ENCODE results near the gene CHD5. TPM values are rescaled to one million over a fixed set of nuclear protein-coding genes. Genes with fewer than 3 reads are reported as not detected.

CHD5 gene
- polyA plus RNA-seq, 4 donors: 0.28 to 1.8 (median 0.67) TPM; not detected in 1

DNA sequence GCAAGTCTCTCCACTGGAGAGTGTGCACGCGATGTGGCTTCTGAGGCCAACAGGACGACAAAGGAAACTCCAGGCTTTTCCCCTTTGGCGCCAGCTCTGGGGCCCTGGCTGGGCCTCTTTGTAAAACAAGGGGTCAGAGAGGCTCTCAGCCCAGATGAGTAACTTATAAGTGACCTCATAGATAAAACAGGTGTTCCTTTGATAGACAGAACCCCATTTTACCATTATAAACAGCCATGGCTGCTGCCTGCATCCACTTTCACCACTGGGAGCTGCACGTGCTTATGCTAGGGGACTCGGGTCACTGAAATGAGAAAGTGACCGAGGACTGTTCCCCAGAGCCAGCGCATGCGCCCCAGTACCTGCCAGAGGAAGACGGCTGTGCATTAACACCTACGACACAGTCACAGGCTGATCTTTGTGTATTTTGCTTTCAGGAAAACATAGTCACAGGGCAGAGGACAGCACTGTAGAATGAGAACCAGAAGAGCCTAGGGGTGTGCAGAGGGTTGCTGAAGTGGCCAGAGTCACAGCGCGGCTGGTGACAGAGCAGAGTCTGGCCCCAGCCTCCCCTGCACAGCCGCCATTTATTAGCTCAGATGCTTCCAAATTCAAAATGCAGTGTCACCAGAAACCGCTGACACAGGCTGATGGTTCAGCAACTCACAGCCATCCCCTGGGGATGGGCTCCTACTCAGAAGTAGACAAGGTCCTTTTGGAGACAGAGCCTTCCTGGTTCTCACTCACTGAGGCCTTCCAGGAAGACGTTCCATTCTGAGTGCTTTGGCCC lies 38.4 kb upstream of the CHD5 start:
- Histone ChIP-seq H3K9me3 (ENCODE audit: control insufficient read depth in 2 of 2, insufficient read depth in 1 of 2, low read depth in 1 of 2, low read length in 1 of 2) (no peaks in the 10 kb centered on the region), H3K27ac (ENCODE audit: low read depth in 1 of 3, low read length in 2 of 3) (no peak overlapping the region), H3K4me3 (ENCODE audit: low read depth in 1 of 3, low read length in 3 of 3) (no peak overlapping the region), H3K27me3 (ENCODE audit: control insufficient read depth in 3 of 3, insufficient read depth in 3 of 3, low read length in 3 of 3) (no peaks in the 10 kb centered on the region), H3K4me1 (ENCODE audit: control insufficient read depth in 3 of 3, insufficient read depth in 2 of 3, low read depth in 1 of 3, low read length in 2 of 3) (peaks cover 0 to 29% (median 0%) of the 10 kb centered on the region in 3 donors), H3K36me3 (ENCODE audit: control insufficient read depth in 3 of 3, insufficient read depth in 2 of 3, low read depth in 1 of 3, low read length in 3 of 3) (peaks cover 0 to 61% (median 0%) of the 10 kb centered on the region in 3 donors)
- DNase-seq: peak in 1 of 2 donors; percentile 77
- 69 to 73% (median 71%) methylated on average over 16 of the region's 16 CpGs for WGBS, 3 donors
- FAIRE-seq: no peak

DNA sequence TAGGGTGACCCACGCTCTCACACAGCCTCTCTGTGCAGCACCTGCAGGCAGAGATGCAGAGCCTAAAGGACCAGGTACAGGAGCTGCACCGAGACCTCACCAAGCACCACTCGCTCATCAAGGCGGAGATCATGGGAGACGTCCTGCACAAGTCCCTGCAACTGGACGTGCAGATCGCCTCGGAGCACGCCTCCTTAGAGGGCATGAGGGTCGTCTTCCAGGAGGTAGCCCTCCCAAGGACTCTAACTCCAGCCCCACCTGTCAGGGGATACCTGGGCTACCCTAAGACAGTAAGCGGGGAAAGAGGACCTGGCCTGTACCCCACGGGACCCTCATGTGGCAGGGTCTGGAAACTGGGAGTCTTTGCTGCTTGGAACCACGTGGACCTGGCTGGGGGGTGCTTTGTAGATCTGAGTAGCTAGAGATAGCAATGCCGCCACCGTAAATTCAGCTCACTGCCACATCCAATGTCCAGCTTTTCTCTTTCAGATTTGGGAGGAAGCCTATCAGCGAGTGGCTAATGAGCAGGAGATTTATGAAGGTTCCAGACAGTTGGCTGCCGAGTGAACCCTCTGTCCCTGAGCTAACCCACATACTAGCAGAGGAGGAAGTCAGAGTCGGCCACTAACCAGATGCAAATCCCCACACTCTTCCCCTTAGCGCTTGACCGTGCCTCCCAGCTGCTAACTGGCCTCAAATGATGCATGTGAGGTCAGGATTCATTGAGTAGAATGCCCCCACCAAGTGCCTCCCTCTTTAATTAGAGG lies 32.3 kb upstream of the CHD5 start:
- H3K4me3 ChIP-seq (ENCODE audit: low read depth in 1 of 3, low read length in 3 of 3): no peak overlapping the region
- peaks cover 0 to 66% (median 0%) of the 10 kb centered on the region in 3 donors for H3K36me3 ChIP-seq (ENCODE audit: control insufficient read depth in 3 of 3, insufficient read depth in 2 of 3, low read depth in 1 of 3, low read length in 3 of 3)
- no peak for DNase-seq
- 76 to 84% (median 83%) methylated on average over 20 of the region's 20 CpGs for WGBS, 3 donors
- H3K27me3 ChIP-seq (ENCODE audit: control insufficient read depth in 3 of 3, insufficient read depth in 3 of 3, low read length in 3 of 3): no peaks in the 10 kb centered on the region
- no peaks in the 10 kb centered on the region for H3K9me3 ChIP-seq (ENCODE audit: control insufficient read depth in 2 of 2, insufficient read depth in 1 of 2, low read depth in 1 of 2, low read length in 1 of 2)
- H3K27ac ChIP-seq (ENCODE audit: low read depth in 1 of 3, low read length in 2 of 3): no peak overlapping the region
- peaks cover 0 to 3% (median 0%) of the 10 kb centered on the region in 3 donors for H3K4me1 ChIP-seq (ENCODE audit: control insufficient read depth in 3 of 3, insufficient read depth in 2 of 3, low read depth in 1 of 3, low read length in 2 of 3)
- no peak for FAIRE-seq

DNA sequence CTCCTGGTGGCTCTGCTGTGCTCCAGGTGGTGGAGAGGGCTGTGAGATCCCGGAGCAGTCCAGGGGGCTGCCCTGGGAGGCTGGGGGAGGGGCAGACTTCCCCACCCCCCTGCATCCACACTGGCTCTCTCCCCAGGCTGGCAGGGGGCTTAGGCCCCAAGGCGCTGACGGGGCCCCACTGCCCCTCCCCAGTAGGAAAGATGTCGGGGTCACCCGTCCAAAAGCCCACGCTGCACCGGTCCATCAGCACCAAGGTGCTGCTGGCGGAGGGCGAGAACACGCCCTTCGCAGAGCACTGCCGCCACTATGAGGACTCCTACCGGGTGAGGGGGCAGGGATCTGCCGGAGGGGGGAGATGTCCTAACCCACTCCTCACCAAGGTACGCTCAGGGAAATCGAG lies 31.6 kb upstream of the CHD5 start:
- Histone ChIP-seq H3K36me3 (ENCODE audit: control insufficient read depth in 3 of 3, insufficient read depth in 2 of 3, low read depth in 1 of 3, low read length in 3 of 3) (peaks cover 0 to 61% (median 0%) of the 10 kb centered on the region in 3 donors), H3K4me3 (ENCODE audit: low read depth in 1 of 3, low read length in 3 of 3) (no peak overlapping the region), H3K27me3 (ENCODE audit: control insufficient read depth in 3 of 3, insufficient read depth in 3 of 3, low read length in 3 of 3) (no peaks in the 10 kb centered on the region), H3K27ac (ENCODE audit: low read depth in 1 of 3, low read length in 2 of 3) (no peak overlapping the region), H3K9me3 (ENCODE audit: control insufficient read depth in 2 of 2, insufficient read depth in 1 of 2, low read depth in 1 of 2, low read length in 1 of 2) (no peaks in the 10 kb centered on the region), H3K4me1 (ENCODE audit: control insufficient read depth in 3 of 3, insufficient read depth in 2 of 3, low read depth in 1 of 3, low read length in 2 of 3) (peaks cover 0 to 7% (median 0%) of the 10 kb centered on the region in 3 donors)
- FAIRE-seq (no peak), DNase-seq (no peak)
- WGBS, 3 donors: 89 to 93% (median 93%) methylated on average over 14 to 16 of the region's 16 CpGs

DNA sequence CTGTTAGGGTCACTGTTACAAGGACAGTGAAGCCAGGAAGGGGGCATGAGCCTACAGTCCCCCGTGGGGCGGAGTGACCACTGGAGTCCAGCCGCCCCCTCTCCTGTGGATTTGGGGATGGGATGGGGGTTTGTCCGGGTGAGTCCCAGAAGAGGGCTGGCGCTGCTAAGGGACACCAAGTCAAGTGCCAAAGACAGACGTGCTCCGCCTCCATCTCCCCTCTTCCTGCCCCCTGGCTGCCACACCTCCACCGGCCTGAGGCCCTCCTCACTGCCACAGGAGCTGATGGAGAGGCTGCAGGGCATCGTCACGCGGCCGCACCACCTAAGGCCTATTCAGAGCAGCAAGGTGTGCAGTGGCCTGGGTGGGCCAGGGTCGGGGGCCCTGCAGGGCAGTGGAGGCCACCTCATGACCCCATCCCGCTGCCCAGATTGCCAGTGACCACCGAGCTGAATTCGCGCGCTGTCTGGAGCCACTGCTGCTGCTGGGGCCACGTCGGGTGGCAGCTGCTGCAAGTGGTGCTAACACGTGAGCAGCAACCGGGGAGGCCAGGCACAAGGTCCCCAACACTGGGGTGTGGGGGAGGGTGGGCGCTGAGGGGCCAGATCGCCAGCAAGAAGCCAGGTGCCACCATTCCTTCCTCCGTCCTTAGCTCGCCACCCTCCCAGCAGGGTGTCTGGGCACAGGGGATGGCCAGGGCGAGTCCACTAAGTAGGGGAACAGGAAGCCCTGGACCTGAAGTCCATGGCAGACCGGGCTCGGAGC lies 30.7 kb upstream of the CHD5 start:
- no peak for DNase-seq
- H3K36me3 ChIP-seq (ENCODE audit: control insufficient read depth in 3 of 3, insufficient read depth in 2 of 3, low read depth in 1 of 3, low read length in 3 of 3): peaks cover 0 to 54% (median 0%) of the 10 kb centered on the region in 3 donors
- H3K27ac ChIP-seq (ENCODE audit: low read depth in 1 of 3, low read length in 2 of 3): no peak overlapping the region
- 94 to 96% (median 95%) methylated on average over 26 to 29 of the region's 29 CpGs for WGBS, 3 donors
- H3K4me3 ChIP-seq (ENCODE audit: low read depth in 1 of 3, low read length in 3 of 3): no peak overlapping the region
- no peaks in the 10 kb centered on the region for H3K27me3 ChIP-seq (ENCODE audit: control insufficient read depth in 3 of 3, insufficient read depth in 3 of 3, low read length in 3 of 3)
- H3K4me1 ChIP-seq (ENCODE audit: control insufficient read depth in 3 of 3, insufficient read depth in 2 of 3, low read depth in 1 of 3, low read length in 2 of 3): peaks cover 0 to 11% (median 0%) of the 10 kb centered on the region in 3 donors
- no peaks in the 10 kb centered on the region for H3K9me3 ChIP-seq (ENCODE audit: control insufficient read depth in 2 of 2, insufficient read depth in 1 of 2, low read depth in 1 of 2, low read length in 1 of 2)
- no peak for FAIRE-seq

DNA sequence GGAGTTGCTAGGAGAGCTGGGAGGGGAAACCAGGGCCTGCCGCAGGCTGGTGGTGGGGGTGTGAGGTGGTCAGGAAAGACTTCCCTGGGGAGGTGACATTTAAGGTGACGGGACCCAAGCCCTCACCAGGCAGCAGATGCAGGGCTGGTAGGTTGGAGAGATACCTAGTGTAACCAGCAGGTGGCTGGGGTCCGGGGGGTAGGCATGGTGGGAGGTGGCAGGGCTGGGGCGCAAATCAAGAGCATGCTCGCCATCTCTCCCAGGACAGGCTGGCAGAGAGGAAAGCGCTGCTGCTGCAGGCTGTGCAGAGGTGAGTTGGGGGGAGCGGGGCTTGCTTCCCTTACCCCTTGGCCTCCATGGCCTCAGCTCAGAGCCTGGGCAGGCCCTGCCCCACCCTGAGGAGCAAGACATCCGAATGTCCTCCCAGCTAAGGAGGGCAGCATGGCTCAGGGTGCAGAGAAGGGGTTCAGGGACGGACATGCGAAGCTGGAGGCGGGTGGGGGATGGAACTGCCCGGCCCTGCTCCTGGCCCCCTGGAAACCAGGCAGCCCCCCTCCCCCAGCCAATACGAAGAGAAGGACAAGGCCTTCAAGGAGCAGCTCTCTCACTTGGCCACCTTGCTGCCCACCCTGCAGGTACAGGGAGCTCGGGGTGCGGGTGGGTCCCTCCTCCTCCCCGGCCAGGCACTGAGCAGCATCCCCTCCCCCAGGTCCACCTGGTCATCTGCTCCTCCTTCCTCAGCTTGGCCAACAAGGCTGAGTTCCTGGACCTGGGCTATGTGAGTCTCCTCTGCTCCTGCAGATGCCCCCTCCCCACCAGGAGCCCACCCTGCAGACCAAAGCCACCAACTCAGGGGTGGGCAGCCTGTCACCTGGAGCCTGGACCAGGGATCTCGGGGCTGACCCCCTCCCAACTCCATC lies 29.8 kb upstream of the CHD5 start:
- DNase-seq (no peak), FAIRE-seq (no peak)
- H3K27me3 ChIP-seq (ENCODE audit: control insufficient read depth in 3 of 3, insufficient read depth in 3 of 3, low read length in 3 of 3): no peaks in the 10 kb centered on the region
- H3K9me3 ChIP-seq (ENCODE audit: control insufficient read depth in 2 of 2, insufficient read depth in 1 of 2, low read depth in 1 of 2, low read length in 1 of 2): no peaks in the 10 kb centered on the region
- peaks cover 0 to 15% (median 1%) of the 10 kb centered on the region in 3 donors for H3K4me1 ChIP-seq (ENCODE audit: control insufficient read depth in 3 of 3, insufficient read depth in 2 of 3, low read depth in 1 of 3, low read length in 2 of 3)
- peaks cover 0 to 50% (median 0%) of the 10 kb centered on the region in 3 donors for H3K36me3 ChIP-seq (ENCODE audit: control insufficient read depth in 3 of 3, insufficient read depth in 2 of 3, low read depth in 1 of 3, low read length in 3 of 3)
- no peak overlapping the region for H3K27ac ChIP-seq (ENCODE audit: low read depth in 1 of 3, low read length in 2 of 3)
- 83 to 85% (median 85%) methylated on average over 14 to 17 of the region's 17 CpGs for WGBS, 3 donors
- H3K4me3 ChIP-seq (ENCODE audit: low read depth in 1 of 3, low read length in 3 of 3): no peak overlapping the region

DNA sequence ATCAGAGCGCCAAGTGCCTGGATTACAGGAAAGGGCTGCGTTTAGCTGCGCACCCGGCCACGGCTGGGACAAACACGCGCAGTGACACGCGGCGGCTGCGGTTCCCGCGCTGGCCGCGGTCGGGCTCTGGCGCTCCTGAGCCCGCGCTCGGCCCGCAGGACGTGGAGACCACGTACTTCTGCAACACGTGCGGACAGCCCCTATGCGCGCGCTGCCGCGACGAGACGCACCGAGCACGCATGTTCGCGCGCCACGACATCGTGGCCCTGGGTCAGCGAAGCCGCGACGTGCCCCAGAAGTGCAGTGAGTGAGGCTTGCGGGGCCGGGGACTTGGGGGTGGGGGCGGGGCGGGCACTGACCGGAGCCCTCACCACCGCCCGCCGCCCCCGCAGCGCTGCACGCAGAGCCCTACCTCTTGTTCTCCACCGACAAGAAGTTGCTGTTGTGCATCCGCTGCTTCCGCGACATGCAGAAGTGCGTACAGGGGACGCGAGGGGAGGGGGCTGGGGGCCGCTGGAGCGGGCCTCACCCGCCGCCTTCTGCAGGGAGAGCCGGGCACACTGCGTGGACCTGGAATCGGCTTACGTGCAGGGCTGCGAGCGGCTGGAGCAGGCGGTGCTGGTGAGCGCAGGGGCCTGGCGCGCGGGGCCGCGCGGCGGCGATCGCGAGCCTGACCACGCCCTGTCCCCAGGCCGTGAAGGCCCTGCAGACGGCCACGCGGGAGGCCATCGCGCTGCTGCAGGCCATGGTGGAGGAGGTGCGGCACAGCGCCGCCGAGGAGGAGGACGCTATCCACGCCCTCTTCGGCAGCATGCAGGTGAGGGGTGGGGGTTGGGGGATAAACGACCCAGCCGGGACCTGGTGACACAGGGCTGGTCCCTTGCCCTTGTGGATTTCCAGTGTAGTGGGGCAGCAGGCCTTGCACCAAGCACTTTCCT lies 28.9 kb upstream of the CHD5 start:
- no peak for FAIRE-seq
- Histone ChIP-seq H3K27me3 (ENCODE audit: control insufficient read depth in 3 of 3, insufficient read depth in 3 of 3, low read length in 3 of 3) (no peaks in the 10 kb centered on the region), H3K36me3 (ENCODE audit: control insufficient read depth in 3 of 3, insufficient read depth in 2 of 3, low read depth in 1 of 3, low read length in 3 of 3) (peaks cover 0 to 50% (median 0%) of the 10 kb centered on the region in 3 donors), H3K9me3 (ENCODE audit: control insufficient read depth in 2 of 2, insufficient read depth in 1 of 2, low read depth in 1 of 2, low read length in 1 of 2) (no peaks in the 10 kb centered on the region), H3K4me3 (ENCODE audit: low read depth in 1 of 3, low read length in 3 of 3) (peak overlapping the region in 2 of 3 donors; percentile 17 to 39), H3K4me1 (ENCODE audit: control insufficient read depth in 3 of 3, insufficient read depth in 2 of 3, low read depth in 1 of 3, low read length in 2 of 3) (peaks cover 0 to 20% (median 2%) of the 10 kb centered on the region in 3 donors), H3K27ac (ENCODE audit: low read depth in 1 of 3, low read length in 2 of 3) (no peak overlapping the region)
- DNase-seq: peak; percentile 48 to 75
- WGBS, 3 donors: 3 to 6% (median 3%) methylated on average over 92 to 99 of the region's 99 CpGs

DNA sequence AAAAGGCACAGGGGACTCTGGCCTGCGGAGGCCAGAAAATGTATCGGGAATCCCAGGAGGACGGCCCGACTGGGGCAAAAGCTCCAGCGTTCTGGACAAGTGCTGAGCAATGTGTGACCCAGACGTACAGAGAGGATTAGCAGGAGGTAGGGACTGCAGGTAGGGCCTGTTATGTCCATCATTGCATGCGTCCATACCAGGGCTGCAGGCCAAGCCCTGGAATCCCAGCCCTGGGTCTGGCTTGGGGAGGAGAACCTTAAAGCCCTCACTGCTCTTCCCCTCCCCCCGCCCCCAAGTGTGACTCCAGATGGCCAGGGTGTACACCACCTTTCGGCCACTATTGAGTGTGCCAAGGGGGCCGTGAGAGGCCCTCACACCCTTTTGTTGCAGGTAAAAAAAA lies 27.8 kb upstream of the CHD5 start:
- no peaks in the 10 kb centered on the region for H3K9me3 ChIP-seq (ENCODE audit: control insufficient read depth in 2 of 2, insufficient read depth in 1 of 2, low read depth in 1 of 2, low read length in 1 of 2)
- H3K27me3 ChIP-seq (ENCODE audit: control insufficient read depth in 3 of 3, insufficient read depth in 3 of 3, low read length in 3 of 3): no peaks in the 10 kb centered on the region
- H3K4me3 ChIP-seq (ENCODE audit: low read depth in 1 of 3, low read length in 3 of 3): no peak overlapping the region
- peaks cover 0 to 20% (median 2%) of the 10 kb centered on the region in 3 donors for H3K4me1 ChIP-seq (ENCODE audit: control insufficient read depth in 3 of 3, insufficient read depth in 2 of 3, low read depth in 1 of 3, low read length in 2 of 3)
- DNase-seq (no peak), FAIRE-seq (no peak)
- H3K27ac ChIP-seq (ENCODE audit: low read depth in 1 of 3, low read length in 2 of 3): no peak overlapping the region
- H3K36me3 ChIP-seq (ENCODE audit: control insufficient read depth in 3 of 3, insufficient read depth in 2 of 3, low read depth in 1 of 3, low read length in 3 of 3): peaks cover 0 to 40% (median 0%) of the 10 kb centered on the region in 3 donors
- WGBS, 3 donors: 91 to 93% (median 92%) methylated on average over 10 of the region's 10 CpGs
